ENCODE measurements around the gene KCNJ1. TPM values are rescaled to one million over a fixed set of nuclear protein-coding genes. Genes with fewer than 3 reads are reported as not detected.

Gene KCNJ1
- total and polyA plus RNA-seq, 12 donors, result 0.01 to 0.29 (median 0.13) TPM; not detected in 7

DNA sequence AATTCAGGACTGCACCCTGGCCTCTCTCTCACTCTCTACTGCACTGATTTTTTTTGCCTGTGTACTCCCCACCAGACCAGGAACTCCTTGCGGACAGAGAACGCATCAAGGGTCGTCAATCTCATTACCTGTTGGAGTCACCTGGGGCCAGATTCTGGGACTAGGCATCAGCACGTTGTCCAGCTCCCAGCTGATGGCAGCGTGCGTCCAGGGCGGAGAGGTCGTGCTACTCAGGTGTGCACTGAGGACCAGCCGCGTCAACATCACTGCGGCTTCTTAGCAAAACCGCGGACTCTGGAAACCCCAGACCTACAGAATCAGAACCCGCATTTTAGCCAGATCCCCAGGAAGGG, 37.2 kb upstream of the KCNJ1 start:
- no peak for DNase-seq
- H3K4me1 ChIP-seq, result peaks cover 7 to 62% (median 38%) of the 10 kb centered on the region in 9 donors
- H3K27ac ChIP-seq, result peak overlapping the region in 5 of 10 donors; percentile 41 to 86 (median 68)
- no peaks in the 10 kb centered on the region for H3K9me3 ChIP-seq
- intact Hi-C loops (cut with DNase I), result loop anchor here in 1 of 10 donors (1.0 kb wide), 1 partner anchor 36 kb away; no protein-coding TSS in a partner anchor
- 84 to 86% methylated on average over 14 of the region's 14 CpGs for WGBS, 2 donors
- peak overlapping the region in 2 of 10 donors; percentile 60 to 79 for H3K4me3 ChIP-seq
- H3K27me3 ChIP-seq, result peaks cover 0 to 5% (median 0%) of the 10 kb centered on the region in 7 donors
- H3K36me3 ChIP-seq, result no peaks in the 10 kb centered on the region
- ATAC-seq, result no peak
- TF ChIP-seq, protein P1, sequence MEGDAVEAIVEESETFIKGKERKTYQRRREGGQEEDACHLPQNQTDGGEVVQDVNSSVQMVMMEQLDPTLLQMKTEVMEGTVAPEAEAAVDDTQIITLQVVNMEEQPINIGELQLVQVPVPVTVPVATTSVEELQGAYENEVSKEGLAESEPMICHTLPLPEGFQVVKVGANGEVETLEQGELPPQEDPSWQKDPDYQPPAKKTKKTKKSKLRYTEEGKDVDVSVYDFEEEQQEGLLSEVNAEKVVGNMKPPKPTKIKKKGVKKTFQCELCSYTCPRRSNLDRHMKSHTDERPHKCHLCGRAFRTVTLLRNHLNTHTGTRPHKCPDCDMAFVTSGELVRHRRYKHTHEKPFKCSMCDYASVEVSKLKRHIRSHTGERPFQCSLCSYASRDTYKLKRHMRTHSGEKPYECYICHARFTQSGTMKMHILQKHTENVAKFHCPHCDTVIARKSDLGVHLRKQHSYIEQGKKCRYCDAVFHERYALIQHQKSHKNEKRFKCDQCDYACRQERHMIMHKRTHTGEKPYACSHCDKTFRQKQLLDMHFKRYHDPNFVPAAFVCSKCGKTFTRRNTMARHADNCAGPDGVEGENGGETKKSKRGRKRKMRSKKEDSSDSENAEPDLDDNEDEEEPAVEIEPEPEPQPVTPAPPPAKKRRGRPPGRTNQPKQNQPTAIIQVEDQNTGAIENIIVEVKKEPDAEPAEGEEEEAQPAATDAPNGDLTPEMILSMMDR (IDR thresholded peaks at IDR 0.05), result no peak

DNA sequence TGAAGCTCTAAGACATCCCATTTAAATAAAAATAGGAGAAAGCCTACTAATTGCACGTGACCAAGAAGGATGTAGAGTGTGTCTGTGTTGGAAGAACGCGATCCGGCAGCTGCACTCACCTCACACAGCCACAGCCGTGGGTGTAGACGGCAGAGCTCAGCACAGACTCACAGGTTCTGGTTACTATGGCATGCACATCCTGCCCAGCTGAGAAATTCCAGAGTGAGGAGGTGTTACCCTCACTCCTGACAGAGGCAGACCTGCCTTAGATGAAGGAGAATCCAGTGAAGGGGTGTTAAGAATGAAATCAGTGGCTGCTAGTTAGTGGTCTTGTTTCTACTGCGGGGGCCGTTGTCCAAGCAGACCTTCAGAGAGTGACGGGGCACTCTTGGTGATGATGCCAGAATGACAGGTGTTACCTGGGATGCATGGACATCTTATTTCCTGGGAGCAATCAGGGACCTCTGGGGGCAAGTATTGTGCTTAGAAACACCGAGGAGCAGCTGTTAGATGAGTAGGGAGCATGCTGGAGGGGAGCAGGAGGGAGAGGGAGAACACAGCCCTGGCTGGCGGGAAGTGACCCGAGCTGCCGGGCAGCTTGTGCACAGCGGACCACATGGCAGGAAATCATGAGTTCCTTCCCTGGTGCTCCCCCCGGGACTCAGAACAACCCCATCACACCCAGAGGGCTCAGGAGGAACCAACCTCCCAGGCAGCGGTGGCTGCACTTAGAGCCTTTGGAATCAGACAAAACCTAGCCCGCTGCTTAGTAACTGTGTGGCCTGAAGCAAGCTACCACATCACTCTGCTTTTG, 36.4 kb upstream of the KCNJ1 start:
- H3K4me1 ChIP-seq, result peaks cover 2 to 54% (median 30%) of the 10 kb centered on the region in 9 donors
- peaks cover 0 to 5% (median 0%) of the 10 kb centered on the region in 7 donors for H3K27me3 ChIP-seq
- peak overlapping the region in 2 of 10 donors; percentile 41 to 86 for H3K27ac ChIP-seq
- no peaks in the 10 kb centered on the region for H3K9me3 ChIP-seq
- ATAC-seq (peak in 6 of 8 donors; percentile 1 to 33 (median 22)), DNase-seq (no peak)
- intact Hi-C loops (cut with DNase I), result loop anchor here in 1 of 10 donors (1.0 kb wide), 1 partner anchor 37 kb away; no protein-coding TSS in a partner anchor
- H3K4me3 ChIP-seq, result no peak overlapping the region
- TF ChIP-seq, protein P1 (IDR thresholded peaks at IDR 0.05), result no peak
- 60 to 67% methylated on average over 17 of the region's 17 CpGs for WGBS, 2 donors
- no peaks in the 10 kb centered on the region for H3K36me3 ChIP-seq

DNA sequence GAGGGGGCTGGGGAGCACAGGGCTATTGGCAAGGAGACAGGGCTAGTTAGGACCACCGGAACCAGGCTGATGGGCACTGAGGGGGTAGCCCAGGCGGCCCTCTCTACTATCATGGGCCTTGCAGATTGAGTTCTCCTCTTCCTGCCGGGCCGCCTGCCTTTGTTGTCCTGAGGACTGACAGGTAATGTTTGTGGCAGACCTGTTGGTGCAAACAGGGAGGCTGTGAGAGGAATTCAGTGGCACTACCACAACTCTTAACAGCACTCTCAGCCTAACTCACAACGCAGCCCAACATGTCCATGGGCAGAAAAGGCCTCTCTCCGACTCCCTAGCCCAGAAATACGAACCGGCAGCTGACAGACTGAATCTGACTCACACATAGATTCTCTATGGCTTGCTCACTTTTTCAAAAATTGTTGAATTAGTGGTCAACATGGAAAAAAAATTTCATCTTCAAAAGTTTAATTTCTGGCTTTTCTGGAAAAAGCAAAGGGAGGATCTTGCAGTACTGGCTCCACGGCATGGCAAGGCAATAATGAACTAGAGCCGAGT, 35.5 kb upstream of the KCNJ1 start:
- DNase-seq (no peak), ATAC-seq (no peak)
- TF ChIP-seq, protein P1 (IDR thresholded peaks at IDR 0.05), result no peak
- Histone ChIP-seq H3K4me1 (peaks cover 2 to 50% (median 23%) of the 10 kb centered on the region in 9 donors), H3K27ac (no peak overlapping the region), H3K36me3 (no peaks in the 10 kb centered on the region), H3K27me3 (peaks cover 0 to 5% (median 0%) of the 10 kb centered on the region in 7 donors), H3K4me3 (no peak overlapping the region), H3K9me3 (no peaks in the 10 kb centered on the region)
- WGBS, 2 donors, result 90 to 93% methylated on average over 10 of the region's 10 CpGs
- intact Hi-C loops (cut with DNase I), result no loop called here

DNA sequence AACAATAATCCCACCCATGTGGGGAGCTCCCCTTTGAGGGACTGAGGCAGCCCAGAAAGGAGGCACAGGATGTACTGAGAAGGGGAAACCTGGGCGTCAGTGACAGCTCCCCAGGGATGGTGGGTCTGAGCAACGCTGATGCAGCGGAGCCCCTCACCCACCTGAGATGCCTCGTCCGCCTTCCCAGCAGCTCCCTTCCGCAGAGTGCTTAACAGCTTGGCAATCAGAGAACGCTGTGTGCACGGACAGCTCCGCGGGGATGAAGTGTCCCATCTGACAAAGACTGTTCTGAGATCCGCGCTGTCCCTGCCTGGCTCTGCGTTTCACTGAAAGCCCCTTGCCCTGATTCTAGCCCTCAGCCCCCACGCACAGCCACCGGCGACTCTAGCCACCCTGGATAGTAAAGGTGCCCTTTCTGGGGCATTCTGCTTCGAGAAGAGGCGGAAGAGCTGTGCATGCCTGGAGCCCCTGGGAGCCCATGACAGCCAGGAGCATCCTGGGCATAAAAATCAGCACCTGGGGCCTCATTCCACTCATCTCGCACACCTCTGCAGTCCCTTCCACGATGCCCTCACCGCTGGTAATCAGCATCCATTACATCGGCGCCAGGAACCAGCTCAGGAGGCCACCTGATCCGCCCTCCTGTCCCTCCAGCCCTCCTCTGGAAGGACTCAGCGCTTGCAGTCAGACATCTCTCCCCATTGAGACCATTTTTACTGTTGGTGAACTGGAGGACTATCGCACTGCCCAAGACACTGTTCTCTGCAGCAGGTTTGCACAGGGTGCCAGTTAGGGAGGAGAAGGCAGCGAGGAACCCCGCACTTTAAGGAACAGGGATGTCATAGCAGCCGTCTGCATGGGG, 34.8 kb upstream of the KCNJ1 start:
- Histone ChIP-seq H3K4me3 (no peak overlapping the region), H3K36me3 (no peaks in the 10 kb centered on the region), H3K27ac (no peak overlapping the region), H3K9me3 (no peaks in the 10 kb centered on the region), H3K27me3 (peaks cover 0 to 5% (median 0%) of the 10 kb centered on the region in 7 donors), H3K4me1 (peaks cover 2 to 52% (median 23%) of the 10 kb centered on the region in 9 donors)
- 66 to 67% methylated on average over 29 of the region's 29 CpGs for WGBS, 2 donors
- TF ChIP-seq, protein P1 (IDR thresholded peaks at IDR 0.05), result no peak
- ATAC-seq, result no peak
- DNase-seq, result no peak
- intact Hi-C loops (cut with DNase I), result no loop called here

All from heart right ventricle (tissue), 16 donors.